Activated effector memory CD4-positive, alpha-beta T cell treated with anti-CD3 and anti-CD28 coated beads, Interleukin-2, amount 50 U/mL, for 16 hours (primary cell): ENCODE results near the gene TMEM270.
A peak's percentile ranks its signal among the peaks of the same experiment; 100 is the strongest.
"Not testable (repeated sequence)": the region's sequence is repeated elsewhere in the genome, so short reads cannot be mapped to it uniquely, and the experiment has no call there.

Experiments
- DNase-seq: peaks from one replicate; pipeline ENCODE4 v3.0.0-alpha.2; 2020

Gene TMEM270

DNA sequence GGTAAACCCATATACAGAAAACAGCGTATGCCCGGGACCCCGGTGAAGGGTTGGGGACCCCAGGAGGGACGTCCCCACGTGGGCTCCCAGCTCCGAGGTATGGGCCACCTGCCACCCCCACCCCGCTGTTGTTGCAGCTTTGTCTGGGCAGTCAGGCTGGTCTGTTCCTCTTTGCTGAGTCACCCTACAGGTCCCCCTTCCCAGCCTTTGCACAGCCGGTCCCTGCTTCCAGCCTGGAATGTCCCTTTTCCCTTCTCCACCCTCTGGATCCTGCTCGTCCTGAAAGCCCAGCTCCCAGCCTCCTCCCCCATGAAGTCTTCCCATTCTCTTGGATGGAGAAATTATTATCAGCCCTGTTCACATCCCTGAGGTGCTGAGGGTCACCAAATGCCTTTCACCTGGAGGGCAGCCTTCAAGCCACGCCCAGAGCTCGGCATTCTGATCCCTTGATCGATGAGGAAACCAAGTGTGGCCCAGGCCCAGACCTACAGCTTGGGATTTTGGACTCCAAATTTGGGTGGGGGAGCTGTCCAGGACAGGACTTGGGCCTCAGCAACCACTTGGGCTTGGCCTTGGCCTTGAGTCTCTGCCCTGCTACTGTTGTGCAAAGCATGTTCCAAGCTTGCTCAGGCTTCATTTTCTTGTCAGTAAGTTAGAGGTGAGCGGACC, 27.6 kb upstream of the TMEM270 start:
- no peak for DNase-seq

- no peak for DNase-seq
Observed at GRCh38 chr7:73834626-73835191, 26.2 kb upstream of the TMEM270 start.

- not testable (repeated sequence) for DNase-seq
Observed at GRCh38 chr7:73837167-73837566, 23.8 kb upstream of the TMEM270 start.

DNA sequence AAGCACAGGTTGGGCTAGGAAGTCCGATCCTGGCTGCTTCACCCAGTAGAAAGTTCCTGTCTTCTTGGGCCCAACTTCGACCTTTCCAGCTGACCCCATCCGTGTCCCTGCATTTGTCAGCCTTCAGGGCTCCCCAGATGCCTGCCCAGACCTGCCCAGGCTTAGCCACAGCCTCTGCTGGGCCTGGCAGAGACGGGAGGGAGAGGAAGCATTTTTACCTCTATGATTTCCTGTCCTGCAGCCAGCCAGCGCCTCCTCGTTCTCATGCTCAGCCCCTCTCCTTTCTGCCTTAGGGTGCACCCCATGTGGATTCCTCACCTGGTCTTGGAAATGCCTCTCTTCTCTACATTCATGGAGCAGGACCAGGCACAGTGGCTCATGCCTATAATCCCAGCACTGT, 22.3 kb upstream of the TMEM270 start:
- no peak for DNase-seq

DNA sequence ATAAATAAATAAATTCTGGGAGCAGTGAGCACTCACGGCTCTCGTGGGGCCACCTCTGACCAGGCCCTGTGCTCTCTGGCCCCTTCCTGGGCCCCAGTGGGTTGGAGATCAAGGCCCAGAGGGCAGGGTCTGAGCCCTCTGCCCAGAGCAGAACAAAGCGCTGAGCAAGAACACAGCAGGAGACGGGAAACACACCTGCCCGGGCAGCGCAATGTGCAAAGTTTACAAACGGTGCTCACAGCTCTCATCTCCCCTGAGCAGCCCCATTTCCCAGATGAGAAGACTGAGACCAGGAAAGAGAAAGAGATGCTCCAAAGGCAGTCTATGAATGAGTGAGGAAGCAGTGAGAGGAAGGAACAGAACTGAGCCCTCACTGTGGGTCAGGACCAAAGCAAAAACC, 21.7 kb upstream of the TMEM270 start:
- no peak for DNase-seq

DNA sequence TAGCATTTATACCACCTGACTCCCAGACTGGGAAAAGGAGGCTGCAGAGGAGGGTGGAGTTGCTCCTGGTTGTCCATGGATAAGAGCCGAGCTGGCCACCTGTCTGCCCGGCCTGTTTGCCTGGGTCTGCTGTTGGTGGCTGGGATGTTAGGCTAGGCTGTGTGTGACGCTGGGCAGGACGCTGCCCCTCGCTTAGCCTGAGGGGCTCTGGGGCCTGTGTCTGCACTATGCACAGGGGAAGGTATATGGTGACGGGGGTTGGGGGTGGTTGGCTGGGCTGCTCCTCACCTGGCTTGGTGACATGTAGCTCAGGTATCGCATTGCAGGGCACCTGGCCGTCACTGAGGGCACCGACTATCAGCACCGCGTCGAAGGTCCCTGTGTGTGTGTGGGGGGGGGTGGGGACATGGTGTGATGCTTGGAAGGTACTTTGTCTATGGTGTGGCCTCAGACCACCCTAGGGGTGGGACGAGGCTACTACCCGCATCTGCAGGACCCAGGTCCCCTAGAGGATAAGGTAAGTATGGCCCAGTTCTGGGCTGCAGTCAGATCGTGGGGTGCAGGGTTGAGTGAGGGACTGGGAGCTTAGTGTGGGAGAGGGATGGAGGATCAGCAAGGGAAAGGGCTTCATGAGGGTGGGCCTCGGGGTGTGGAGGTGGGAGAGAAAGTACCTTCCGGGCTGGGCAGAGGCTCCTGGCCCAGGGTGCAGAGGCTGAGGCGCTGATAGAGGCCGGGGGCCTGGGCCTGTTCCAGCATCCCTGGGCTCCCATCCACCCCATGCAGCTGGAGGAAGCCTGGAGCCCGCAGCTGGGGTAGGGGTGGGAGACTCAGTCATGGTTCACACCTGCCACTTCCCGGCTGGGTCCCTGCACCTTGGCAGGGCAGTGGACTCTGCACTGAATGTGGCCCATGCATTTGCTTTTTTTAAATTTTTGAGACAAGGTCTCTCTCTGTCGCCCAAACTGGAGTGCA, 20.9 kb upstream of the TMEM270 start:
- DNase-seq, result no peak

DNA sequence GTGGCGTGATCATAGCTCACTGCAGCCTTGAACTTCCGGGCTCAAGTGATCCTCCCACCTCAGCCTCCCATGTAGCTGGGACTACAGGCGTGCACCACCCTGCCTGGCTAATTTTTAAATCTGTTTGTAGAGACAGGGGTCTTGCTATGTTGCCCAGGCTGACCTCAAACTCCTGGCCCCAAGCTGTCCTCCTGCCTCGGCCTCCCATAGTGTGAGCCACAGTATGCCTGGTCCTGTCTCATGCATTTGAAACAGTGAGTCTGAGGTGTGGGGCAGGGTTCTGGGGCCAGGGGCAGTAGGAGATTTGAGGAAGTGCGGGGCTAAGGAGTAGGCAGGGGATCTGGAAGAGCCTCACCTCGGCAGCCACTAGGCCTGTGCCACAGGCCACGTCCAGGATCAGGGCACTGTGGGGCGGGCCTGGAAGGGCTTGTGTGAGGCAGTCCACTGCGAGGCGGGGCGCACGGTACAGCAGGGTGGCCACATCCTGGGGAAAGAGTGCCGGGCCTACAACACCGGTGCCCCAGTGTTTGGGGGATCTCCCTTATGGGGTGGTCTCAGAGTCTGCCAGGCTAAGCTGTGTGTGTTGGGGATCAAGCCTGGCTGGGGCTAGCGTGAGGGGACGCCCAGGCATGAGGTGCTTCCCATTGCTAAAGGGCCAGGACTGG, 20.1 kb upstream of the TMEM270 start:
- no peak for DNase-seq

- DNase-seq, result no peak
Observed at GRCh38 chr7:73841689-73842066, 19.3 kb upstream of the TMEM270 start.

DNA sequence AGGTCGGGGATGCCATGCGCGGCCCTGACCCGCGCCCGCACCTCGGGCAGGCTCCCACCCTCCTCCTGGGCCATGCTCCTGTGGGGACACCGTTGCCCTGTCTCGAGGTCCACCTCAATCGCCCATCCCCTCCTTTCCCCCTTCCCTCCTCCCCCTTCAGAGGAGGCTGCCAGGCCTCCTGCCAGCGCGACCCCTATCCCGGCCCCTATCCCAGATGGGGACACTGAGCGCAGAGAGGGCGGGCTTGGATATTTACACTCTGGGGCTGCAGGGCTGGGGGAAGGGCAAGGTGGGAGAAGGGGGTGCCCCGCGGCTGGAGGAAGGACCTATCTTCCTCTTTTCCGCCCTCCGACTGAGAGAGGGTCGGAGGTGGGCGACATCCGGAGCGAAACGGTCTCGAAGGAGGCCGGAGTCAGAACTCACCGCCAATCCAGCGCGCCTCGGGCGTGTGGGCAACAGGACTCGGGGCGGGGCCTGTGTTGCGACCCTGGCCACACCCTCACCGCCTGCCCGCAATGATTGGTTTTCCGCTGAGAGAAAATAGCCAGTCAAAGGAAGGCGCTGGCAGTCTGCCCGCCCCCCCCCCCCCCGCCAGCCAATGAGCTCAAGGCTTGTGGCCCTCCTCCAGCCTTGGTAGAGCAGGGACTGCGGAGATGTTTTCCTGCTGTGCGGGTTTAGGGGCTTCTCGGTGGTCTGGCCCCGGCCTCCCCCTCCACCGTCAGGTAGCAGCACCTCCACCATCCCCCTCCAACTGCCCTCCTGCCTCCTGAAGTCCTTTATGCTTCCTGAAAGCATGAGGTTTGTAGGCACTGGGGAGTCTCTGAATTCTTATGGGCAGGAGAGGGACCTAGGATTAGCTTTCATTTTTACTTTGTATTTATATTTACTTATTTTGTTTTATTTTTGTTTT, 18.6 kb upstream of the TMEM270 start, which contains the start of gene METTL27:
METTL27 (minus strand) TSS at position 450 of the 910 bp plus-strand sequence; CDS start at position 74, 376 bp downstream.
- DNase-seq, result peak; percentile 96

- no peak for DNase-seq
Observed at GRCh38 chr7:73844131-73844547, 16.8 kb upstream of the TMEM270 start.

GRCh38 chr7:73844848-73845460, 16.0 kb upstream of the TMEM270 start:
- DNase-seq, result no peak

- not testable (repeated sequence) for DNase-seq
Observed at GRCh38 chr7:73845701-73846195, 15.2 kb upstream of the TMEM270 start.

- no peak for DNase-seq
Observed at GRCh38 chr7:73847941-73848723, 12.8 kb upstream of the TMEM270 start.

- DNase-seq, result no peak
Observed at GRCh38 chr7:73850781-73851207, 10.2 kb upstream of the TMEM270 start.

DNA sequence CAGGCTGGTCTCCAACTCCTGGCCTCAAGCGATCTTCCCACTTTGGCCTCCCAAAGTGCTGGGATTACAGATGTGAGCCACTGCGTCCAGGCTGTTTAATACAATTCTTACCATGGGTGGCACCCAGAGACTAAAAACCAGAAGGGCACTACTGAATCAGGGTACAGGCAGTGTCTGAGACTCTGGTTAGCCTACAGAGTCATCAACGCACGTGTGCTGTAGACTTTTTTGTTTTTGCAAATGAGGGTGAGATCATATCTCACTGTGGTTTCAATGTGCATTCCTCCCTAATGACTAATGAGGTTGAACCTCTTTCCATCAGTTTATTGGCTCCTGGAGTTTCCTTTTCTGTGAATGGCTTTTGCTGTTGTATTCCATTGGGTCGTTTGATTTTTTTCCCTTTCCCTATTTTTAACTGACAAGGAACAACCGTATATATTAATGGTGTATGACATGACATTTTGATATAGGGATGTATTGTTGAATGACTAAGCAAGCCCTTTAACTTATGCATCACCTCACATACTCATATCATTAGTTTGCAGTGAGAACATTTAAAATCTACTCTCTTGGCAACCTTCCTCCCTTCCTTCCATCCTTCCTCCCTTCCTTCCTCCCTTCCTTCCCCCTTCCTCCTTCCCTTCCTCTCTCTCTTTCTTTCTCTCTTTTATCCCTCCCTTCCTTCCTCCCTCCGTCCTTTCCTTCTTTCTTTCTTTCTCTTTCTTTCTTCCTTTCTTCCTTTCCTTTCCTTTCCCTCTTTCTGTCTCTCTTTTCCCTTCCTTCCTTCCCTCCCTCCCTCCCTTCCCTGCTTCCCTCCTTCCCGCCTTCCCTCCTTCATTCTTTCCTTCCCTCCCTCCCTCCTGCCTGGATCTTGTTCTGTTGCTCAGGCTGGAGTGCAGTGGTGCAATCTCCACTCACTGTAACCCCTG, 9.3 kb upstream of the TMEM270 start:
- DNase-seq, result no peak

- no peak for DNase-seq
Observed at GRCh38 chr7:73852500-73852899, 8.5 kb upstream of the TMEM270 start.

DNA sequence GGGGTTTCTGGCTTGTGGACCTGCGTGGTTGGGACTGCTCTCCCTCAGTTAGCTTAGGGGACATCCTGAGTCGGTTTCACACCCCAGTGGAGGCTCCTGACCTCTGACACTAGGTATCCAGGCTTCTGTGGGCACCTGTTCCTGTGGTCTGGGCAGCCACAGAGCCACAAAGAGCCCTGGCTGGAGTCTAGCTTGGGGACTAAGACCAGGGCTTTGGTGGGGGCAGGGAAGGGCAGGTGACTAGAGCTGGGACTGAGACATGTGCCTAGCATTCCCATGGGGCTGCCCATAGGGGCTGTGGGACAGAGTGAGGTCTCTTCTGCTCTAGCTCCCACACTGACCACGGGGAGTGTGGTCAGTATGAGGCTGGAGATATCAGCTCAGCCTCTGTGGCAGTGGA, 4.0 kb upstream of the TMEM270 start:
- DNase-seq, result no peak

DNA sequence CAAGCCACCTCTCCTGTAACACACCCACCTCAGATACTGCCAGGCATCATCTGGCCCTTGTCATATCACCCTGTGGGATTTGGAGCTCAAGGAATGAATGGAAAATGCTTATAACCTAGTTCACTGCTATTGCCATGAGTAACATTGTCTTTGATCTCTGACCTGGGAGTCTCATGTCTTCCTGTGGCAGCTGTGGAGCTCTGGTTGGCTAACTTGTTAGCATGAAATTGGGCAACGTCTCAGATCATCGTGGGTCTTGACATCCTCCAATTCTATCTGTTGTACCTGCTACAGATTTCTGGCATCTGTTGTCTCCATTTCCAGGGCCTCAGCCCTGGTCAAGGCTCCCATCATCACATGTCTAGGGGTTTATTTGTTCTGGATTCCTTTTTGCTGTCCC, 2.2 kb upstream of the TMEM270 start:
- DNase-seq, result no peak

DNA sequence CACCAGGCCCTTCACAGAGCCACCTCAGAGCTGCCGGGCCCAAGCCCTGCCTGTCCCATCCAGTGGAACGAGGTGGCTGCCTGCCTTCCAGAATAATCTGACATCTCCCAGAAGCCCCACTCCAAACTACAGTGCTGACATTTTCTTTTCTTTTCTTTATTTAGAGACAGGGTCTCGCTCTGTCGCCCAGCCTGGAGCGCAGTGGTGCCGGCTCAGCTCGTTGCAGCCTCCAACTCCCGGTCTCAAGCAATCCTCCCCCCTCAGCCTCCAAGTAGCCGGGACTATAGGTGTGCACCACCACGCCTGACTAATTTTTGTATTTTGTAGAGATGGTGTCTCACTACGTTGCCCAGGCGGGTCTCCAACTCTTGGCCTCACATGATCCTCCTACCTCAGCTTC, 346 bp downstream of the TMEM270 start:
- no peak for DNase-seq
